ENCODE results near the gene KCNIP1.

Gene KCNIP1

DNA sequence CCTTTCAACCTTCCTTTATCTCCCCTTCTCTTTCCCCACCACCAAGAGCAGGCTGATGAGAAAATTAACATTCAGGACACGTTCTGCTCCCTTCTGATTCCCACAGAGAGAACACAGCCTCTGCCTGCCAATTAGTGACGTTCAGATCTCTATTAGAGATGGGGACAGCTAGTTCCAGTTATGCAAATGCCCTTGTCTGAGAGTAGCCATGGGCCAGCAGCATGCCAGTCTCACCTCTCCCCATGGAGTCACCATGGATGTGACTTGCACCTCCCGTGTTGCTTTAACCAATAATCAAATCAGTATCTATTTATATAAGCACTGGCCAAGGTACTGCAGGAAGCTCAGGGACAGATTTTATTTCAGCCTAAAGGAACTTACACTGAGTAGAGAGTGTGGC, 61.3 kb downstream of the KCNIP1 start:
- no peak for DNase-seq (ENCODE audit: low spot score)

DNA sequence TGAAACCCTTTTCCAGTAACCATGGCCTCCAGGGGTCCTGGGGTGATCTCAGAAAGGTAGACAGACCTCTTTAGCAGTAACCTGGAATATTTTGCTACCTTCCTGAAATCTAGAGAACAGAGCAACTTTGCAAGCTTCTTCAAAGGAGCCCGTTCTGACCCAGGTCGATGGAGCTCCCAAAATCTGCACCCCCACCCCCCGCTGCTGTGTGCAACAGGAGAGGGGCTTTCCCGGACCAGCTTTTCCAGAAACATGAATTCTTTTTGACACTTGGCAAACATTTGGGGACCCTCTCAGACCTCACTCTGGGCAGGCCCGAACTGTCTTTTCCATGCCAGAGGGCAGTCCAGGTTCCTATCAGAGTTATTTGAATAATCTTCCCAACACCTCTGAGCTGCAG, 65.3 kb downstream of the KCNIP1 start:
- DNase-seq (ENCODE audit: low spot score): no peak

DNA sequence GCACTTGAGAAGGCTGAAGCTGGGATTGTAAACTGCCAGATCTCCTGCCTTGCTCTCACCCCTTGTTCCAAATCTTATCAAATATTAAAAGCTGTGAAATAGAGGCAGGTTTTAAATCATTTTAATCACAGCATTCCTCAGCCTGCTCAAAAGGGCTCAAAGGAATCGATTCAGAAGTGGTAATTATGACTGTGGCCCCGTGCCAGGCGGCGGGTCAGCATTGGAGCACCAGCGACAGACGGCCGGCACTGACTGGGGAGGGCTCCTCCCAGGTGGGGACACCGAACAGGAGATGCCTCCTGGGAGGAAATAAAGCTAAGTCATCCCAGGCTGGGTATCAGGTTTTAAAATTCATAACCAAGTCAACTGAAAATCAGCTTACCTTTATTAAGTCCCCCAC, 66.7 kb downstream of the KCNIP1 start:
- no peak for DNase-seq (ENCODE audit: low spot score)

DNA sequence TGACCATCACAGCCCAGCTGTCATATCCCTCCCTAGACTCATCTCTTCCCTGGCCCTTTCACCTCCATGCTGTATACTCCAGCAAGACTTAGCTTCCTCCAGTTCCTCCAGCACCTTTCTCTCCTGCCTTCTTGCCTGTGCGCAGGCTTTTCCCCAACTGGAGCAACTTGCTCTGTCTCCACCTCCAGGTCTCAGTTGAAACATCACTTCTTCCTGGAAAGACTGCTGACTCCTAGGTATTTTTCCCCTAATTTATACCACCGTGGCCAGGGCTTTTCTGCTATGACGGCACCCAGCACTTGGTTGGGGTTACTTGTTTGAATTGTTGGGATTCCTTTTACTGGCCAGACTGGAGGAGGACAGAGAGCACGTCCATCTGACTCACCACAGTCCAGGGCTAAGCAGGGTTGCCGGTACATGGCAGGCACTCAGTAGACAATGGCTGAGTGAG, 67.5 kb downstream of the KCNIP1 start:
- DNase-seq (ENCODE audit: low spot score): no peak

DNA sequence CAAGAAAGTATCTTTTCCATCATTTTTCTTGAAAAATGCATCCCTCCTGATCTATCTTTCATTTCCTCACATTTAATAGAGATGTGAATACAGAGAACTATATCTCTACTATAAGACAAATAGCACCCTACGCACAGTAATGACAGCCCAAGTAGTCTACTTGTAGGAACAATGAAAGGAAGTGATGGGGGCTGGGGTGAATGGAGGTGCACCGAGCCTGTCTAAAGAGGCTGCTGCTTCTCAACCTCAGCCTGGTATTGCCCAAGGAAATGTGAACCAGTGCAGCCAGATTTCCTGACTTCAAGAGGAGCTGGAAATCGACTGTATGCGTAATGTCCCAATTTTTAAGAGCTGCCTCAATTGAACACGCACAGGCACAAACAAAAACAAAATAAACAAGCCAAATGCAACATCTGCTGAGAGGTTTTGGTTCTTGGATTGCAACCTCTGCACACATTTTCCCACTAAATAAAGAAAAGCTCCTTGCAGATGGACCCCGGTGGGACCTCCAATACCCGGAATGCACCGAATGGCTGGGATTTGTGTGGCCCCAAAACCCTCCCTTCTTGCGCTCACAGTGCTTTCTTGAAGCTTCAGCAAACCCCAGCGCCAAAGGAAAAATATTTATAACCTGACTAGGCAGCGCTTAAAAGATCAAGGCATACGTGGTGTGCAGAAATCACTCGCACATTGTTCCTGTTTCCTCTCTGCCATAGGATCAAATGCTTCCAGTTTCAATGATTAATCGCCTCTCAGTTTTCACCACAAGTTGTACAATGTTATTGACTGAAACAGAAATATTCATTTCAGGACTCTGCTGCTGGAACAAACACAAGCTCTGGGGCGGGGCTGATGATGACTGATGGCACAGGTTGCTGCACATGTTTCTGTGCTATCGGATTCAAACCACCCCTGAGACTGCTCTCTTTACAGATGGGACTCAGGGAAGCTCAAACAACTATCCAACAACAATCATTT, 68.3 kb downstream of the KCNIP1 start:
- no peak for DNase-seq (ENCODE audit: low spot score)

DNA sequence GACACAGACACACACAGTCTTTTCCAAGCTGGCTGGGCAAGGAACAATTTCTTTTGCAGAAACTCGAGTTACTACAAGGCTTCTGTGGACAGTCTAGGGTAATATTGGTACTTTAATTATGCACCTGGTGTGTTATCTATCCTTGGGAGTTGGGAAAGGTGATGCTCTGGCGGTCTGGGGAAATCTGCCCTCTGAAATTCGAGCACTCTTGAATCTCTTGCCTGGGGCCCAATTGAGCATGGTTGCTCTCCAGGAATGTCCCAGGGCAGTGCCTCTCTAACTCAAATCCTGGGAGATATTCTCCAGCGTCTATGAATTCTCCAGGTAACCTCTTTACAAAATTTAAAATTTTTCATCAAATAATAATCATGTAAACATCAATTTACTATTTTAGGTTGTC, 69.3 kb downstream of the KCNIP1 start:
- DNase-seq (ENCODE audit: low spot score): no peak

DNA sequence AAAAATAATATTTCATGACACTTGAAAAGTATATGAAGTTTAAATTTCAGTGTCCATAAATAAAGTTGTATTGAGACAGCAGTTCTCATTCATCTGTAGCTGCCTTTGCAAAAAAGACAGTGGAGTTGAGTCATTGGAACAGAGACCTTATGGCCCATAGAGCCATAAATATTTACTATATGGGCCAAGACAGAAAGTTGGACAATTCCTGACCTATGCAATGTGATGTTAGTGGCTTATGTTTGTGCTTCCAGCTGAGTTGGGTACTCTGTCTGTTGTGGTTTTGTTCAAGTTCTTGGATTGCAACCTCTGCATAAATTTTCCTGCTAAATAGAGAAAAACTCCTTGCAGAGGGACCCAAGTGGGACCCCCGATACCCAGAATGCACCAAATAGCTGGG, 69.8 kb downstream of the KCNIP1 start:
- no peak for DNase-seq (ENCODE audit: low spot score)

DNA sequence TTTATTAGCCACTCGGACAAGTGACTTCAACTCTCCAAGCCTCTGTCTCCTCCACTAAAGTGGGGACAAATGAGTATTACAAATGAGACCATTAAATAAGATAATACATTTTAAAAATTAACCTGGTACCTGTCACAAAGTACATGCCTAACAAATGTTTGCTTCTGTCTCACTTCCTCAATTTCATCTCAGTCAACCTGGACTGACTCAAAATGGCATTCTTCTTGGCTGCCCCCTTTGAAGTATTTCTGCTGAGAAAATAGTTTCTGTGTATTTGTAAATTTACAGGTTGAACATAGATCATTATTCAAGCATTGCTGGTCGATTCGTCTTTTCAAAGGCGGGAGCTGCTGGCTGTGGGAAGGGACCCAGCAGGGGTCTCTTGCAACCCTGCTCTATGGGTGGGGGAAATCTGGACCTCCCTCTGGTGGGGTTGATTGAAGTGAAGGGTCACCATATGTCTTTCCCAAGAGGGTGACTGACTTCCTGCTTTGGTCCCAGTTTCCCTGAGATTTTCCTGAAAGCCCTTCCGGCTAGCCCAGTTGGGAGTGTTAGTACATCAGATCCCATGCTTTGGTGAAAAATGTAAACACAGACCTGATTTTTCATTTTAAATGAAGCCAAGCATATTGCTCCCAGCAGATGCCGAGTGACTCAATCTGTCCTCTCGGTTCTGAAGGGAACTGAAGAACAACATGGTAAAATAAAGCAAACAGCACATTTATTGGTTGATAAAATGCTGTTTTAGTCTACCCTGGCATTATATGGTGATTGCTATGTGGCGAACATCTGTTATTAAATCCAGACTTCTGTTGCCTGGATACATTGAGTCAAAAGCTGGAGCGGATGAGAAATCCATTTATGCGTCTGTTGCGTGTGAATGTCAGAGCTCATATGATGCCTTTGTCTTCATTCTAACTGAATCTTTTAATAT, 73.0 kb downstream of the KCNIP1 start:
- no peak for DNase-seq (ENCODE audit: low spot score)

DNA sequence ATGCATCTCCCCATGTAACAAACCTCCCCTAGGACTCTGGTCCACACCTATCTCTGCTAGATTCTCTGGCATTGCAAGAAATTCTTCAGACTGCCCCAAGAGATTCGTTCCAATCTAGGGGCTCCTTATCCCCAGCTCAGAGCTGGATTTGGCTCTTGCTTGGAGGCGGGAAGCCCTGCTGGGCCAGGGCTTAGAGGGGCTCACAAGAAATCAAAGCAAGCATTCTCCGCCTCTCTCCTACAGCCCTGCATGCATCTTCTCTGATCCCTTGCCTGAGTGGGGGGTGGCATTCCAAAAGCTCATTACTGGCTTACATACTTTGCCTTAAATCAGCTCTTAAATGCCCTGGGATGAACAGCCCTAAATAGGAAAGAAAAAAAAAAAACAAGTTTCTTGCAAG, 75.8 kb downstream of the KCNIP1 start:
- DNase-seq (ENCODE audit: low spot score): no peak

DNA sequence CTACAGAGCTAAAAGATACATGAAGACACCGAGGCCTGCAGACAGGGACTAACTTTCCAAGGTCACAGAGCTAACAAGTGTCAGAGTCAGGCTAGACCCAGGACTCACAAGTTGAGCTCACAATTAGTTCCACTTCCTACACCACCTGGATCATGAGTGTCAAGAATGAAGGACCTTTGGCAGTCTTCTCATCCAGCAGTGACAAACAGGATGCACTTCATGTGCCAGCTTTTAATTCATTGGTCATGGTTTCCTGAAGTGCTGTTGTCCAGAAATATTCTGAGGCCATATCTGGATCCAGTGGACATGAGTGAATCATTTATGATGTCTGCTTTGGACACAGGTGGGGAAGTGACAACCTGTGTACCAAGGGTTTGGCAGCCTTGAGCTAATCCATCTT, 77.4 kb downstream of the KCNIP1 start:
- no peak for DNase-seq (ENCODE audit: low spot score)

DNA sequence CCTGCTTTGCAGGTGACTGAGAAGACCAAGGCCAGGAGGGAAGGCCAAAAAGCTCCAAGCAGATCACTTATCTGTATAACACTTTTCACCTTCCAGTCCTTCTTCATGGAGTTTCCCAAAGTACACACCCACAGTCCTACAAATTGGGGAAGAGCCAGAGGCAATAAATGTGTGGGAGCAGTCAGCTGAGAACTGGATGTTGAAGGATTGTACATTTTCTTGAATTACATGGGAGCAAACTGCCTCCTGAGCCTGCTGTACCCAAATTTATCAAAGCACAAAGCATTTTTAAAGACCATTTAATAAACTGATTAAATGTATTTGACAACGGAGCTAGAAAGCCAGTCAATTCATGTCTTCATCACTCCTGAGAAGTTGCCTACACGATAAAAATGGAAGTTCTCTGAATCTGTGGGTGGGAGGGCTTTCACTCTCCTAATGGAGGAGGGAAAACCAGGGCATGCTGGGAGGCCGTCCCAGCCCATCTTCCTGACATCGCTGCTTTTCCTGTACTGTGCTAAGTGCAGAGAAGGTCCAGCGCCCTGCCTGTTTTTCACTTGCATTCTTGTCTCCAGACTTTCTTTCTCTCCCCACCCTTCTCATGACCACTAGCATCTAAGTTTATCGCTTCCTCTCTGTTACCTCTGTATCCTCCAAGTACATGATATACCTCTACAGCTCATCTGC, 79.0 kb downstream of the KCNIP1 start:
- DNase-seq (ENCODE audit: low spot score): no peak

DNA sequence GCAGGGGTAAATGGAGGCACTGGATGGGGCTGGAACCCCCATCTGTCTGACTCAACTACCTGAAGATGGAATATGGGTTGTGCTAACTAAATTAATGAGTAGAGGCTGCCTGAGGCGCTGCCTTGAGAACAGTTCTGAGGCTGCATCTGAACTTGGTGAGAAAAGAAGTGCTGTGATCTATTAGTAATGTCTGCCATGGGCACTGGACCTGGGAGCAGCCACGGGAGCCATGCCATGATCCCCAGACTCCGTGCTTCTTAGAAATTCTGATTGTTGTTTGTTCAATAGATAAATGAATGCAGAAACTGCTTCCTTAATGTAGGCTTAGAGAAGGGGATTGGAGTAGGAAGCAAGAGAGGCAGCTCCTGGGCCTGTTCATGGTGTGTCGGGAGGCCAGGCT, 80.2 kb downstream of the KCNIP1 start:
- DNase-seq (ENCODE audit: low spot score): no peak

DNA sequence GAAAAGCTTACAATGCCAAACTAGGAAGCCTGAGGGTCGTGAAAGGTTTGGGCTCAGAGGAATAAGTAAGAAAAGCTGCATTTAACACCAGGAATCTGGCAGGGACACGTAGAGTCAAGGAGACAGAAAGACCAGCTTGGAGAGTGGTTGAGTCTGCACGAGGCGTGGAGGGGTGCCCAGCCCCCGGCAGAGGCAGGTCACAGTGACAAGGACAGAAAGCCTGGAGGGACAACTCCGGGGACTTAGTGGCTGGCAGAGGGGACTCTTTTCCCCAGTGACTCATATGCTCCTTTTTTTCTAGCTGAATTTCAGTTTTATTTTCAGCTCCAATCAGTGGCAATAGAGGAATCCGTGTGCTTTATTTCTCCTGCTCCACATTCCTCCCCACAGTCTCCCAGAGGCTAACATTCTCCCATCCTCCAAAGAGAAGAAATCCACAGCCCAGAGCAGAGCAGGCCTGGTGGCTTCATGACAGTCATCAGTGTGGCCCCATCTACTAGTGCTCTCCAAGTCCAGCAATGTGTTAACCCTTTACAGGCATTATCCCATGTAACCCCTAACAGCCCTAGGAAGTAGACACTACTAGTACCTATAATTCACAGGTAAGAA, 80.7 kb downstream of the KCNIP1 start:
- no peak for DNase-seq (ENCODE audit: low spot score)

DNA sequence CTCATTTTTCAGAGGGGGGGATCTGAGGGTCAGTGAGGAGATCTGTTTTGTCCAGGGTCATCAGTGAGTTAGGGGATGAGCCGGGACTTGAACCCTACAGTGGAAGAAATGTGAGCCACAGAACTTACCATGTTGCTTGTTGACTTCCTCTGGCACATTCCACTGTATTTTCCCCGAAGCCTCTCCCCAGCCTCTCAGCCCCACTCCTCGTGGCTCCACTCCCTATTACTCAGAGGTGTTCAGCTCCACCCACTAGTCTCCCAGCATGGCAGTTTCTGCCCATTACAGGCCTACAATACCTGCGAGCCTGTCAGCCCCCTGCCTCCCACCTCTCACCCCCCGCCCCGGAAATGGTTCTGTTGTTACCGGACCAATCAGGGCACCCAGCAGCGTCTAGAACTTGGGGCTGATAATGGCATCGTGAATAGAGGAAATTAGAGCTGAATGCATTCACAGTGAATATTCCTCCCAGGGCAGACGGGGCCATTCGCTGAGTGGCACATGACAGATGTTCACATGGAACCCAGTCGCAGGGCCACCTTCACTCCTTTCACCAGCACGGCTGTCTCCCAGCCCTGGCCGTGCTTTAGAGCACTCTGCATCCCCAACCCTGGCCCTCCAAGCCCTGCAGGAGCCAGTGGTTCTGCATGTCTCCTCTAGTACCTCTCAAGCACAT, 81.6 kb downstream of the KCNIP1 start:
- DNase-seq (ENCODE audit: low spot score): no peak

DNA sequence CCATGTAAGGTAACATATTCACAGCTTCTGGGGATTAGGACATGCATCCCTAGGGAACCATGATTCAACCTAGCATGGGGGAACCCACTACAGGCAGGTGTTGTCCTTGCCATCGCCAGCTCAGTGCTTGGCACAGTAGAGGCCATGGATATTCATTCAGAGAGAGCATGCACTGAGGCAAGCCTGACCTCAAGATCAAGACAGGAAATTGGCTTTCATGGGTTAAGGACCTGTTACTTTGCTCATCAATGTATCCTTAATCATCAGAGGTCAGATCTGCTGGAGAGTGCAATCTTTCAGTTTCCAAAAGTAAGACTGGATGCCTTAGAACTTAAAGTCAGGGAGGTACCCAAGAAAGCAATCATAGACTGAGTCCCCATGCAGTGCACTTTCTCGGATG, 84.0 kb downstream of the KCNIP1 start:
- no peak for DNase-seq (ENCODE audit: low spot score)

DNA sequence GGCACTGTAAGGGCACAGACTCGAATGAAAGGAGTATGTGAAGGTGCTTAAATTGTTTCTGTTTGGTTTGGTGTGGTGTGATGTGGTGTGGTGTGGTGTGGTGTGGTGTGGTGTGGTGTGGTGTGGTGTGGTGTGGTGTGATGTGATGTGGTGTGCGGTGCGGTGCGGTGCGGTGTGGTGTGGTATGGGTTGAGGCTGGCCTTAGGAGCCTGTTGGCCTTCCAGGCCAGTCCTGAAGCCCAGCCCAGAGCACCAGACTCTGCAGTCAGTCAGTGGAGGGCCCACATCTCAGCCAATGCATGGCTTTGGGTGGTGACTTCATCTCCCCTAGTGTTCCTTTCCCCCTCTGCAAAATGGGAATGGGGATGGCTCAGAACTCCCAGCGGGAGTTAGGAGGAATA, 85.8 kb downstream of the KCNIP1 start:
- DNase-seq (ENCODE audit: low spot score): no peak

DNA sequence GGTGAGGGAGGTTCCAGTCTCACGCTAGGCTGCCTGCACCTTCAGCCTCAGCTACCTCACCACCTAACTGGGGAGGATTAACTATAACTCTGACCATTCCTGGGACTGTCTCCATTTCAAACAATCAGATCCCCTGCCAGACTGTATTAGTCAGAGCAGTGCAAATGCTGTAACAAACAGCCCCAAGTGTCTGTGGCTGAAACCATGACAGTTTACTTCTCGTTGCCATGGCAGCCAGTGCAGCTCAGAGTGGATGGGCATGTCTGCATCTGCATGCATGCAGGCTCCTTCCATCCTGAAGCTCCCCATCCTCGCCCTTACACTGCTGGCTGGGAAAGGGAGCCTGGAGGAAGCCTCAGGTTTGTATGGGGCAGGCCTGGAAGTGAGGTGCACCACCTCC, 86.7 kb downstream of the KCNIP1 start:
- no peak for DNase-seq (ENCODE audit: low spot score)

DNA sequence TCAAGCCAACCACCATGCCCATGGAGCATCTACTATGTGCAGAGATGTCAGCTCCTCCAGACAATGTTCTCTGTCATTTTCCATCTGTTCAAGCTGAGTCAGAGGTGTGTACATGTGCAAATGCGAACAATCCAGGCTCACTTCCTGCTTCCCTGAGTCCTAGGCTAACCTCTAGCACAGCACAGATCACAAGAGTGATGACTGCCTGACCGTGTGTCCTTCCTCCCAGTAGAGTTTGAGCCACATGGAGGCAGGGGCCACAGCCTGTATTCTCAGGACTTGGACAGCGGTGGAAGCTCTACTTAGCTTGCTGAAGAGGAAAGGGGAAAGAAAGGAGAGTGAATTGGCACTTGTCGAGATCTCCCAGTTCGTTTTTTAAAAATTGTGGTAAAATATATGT, 87.2 kb downstream of the KCNIP1 start:
- DNase-seq (ENCODE audit: low spot score): no peak

DNA sequence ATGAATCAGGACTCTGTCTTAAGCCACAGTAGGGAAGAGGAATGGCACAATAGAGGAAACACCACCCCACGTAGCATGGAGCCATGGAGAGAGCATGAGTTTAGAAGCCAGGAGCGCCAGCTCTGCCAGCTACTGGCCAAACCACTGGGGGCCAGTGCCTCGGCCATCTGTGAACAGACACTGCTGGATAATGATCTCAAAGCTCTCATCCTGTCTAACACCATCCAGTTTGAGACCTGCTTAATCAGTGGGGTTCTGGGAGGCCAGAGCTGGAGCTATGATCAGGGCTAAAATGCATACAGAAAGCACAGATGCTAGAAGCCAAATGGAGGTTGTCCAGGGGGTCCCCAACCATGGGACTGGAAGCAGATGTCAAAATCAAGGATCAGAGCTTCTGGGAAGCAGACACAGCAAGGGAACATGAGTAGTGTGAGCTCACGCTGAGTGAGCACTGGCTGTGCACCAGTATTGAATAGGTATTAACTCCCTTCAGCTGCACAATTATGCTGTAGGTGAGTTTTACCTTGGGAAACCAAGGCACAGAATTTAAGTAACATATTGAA, 92.7 kb downstream of the KCNIP1 start:
- no peak for DNase-seq (ENCODE audit: low spot score)

DNA sequence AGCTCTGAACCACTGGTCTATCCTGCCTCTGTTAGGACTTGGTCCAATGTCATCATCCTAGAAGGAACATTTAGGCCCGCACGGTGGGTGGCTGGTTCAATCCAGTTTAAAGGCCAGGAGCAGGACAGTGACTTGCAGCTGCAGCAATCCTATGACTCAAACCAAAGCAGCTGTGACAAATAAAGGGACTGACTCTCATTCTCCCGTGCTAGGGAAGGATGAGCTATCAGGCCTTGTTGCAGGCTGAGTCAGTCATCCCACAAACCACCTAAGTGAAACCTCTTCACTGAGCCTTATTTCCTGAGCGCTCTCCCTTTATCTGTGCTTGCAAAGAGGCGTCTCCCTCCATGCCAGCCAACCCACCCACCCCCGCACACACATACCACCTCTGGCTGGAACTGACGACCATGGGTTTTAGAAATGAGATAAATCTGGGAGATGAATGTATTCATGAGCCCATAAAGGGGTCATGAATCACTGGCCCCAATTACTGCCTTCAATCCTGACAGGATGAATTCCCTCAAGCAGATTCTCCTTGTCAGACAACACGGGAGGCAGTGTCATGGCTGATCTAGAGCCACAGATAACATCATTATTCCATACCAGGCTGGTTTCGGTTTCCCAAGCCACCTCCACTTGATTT, 93.4 kb downstream of the KCNIP1 start:
- no peak for DNase-seq (ENCODE audit: low spot score)

All from hematopoietic multipotent progenitor cell treated with erythropoietin and hydrocortisone succinate and interleukin-3 and kit ligand, for 17 days (in vitro differentiated cells).